ENCODE data around the gene PLXNB1. TPM values are rescaled to one million over a fixed set of nuclear protein-coding genes. Genes with fewer than 3 reads are reported as not detected.

The PLXNB1 gene
- total and polyA plus RNA-seq, 2 of the 13 experiments (the other 11 are each of a cell fraction or from before 2014, with no cell fraction given): 86.0 to 143 TPM

DNA sequence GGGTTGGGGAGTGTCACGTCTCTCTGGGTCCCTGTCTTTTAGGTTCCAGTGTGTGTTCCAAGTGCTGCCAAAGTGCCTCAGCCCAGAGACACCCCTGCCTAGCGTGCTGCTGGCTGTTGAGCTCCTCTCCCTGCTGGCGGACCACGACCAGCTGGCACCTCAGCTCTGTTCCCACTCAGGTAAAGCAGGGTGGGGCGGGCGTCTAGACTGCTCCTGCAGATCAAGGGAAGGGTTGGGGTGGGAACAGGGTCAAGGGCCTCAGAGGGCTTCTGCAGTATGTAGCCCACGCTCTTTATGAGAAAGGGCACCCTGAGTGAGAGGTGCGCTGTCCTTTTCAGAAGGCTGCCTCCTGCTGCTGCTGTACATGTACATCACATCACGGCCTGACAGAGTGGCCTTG lies 33.8 kb upstream of the PLXNB1 start:
- no peak overlapping the region for H3K27ac ChIP-seq (ENCODE audit: extremely low read length, insufficient read depth, low read length)
- H4K20me1 ChIP-seq (ENCODE audit: insufficient read depth, low read length): no peaks in the 10 kb centered on the region
- peaks cover 8 to 31% of the 10 kb centered on the region in 2 experiments for H3K36me3 ChIP-seq (replicated peaks in 1 of 2; ENCODE audit: control insufficient read depth in 1 of 2, insufficient read depth in 2 of 2, low read length in 2 of 2)
- H3K9ac ChIP-seq (ENCODE audit: insufficient read depth, low read depth, low read length): no peak overlapping the region
- no peaks in the 10 kb centered on the region for H3K27me3 ChIP-seq (ENCODE audit: control insufficient read depth in 1 of 2, insufficient read depth in 2 of 2, low read length in 2 of 2)
- no peaks in the 10 kb centered on the region for H3K9me3 ChIP-seq (ENCODE audit: low read length)
- ATAC-seq: no peak
- POLR2A ChIA-PET: interaction anchor here (1.2 to 3.8 kb wide), 2 partner anchors 10 to 85 kb away, joined by 4 to 17 read pairs; no protein-coding TSS in a partner anchor
- no peak for FAIRE-seq
- H3K4me3 ChIP-seq (replicated peaks in 1 of 3; ENCODE audit: insufficient read depth in 1 of 3, low read depth in 2 of 3, low read length in 3 of 3): no peak overlapping the region
- in situ Hi-C loops (cut with HindIII; ENCODE audit: extremely low pct_ligation_motif_present, low pct_unique_long_range_greater_than_20kb) (no loop called here), intact Hi-C loops (cut with micrococcal nuclease; ENCODE audit: unreplicated experiment) (no loop called here)
- WGBS (ENCODE audit: low lambda C conversion rate): 87% methylated on average over 5 of the region's 9 CpGs
- no peak for DNase-seq (ENCODE audit: low spot score)
- H3K79me2 ChIP-seq (ENCODE audit: insufficient read depth, low read length): no peaks in the 10 kb centered on the region
- H2AFZ ChIP-seq (ENCODE audit: low read length): no peak overlapping the region
- no peak overlapping the region for H3K4me2 ChIP-seq (ENCODE audit: low read depth, low read length)
- BruUV-seq (replicated peaks): no TSS peak
- peaks cover 30% of the 10 kb centered on the region for H3K4me1 ChIP-seq (ENCODE audit: insufficient read depth, low read length)
- CTCF ChIA-PET (ENCODE audit: low intra/inter-chr PET ratio, low total read pairs): no interaction called here
- TF ChIP-seq, protein P1, sequence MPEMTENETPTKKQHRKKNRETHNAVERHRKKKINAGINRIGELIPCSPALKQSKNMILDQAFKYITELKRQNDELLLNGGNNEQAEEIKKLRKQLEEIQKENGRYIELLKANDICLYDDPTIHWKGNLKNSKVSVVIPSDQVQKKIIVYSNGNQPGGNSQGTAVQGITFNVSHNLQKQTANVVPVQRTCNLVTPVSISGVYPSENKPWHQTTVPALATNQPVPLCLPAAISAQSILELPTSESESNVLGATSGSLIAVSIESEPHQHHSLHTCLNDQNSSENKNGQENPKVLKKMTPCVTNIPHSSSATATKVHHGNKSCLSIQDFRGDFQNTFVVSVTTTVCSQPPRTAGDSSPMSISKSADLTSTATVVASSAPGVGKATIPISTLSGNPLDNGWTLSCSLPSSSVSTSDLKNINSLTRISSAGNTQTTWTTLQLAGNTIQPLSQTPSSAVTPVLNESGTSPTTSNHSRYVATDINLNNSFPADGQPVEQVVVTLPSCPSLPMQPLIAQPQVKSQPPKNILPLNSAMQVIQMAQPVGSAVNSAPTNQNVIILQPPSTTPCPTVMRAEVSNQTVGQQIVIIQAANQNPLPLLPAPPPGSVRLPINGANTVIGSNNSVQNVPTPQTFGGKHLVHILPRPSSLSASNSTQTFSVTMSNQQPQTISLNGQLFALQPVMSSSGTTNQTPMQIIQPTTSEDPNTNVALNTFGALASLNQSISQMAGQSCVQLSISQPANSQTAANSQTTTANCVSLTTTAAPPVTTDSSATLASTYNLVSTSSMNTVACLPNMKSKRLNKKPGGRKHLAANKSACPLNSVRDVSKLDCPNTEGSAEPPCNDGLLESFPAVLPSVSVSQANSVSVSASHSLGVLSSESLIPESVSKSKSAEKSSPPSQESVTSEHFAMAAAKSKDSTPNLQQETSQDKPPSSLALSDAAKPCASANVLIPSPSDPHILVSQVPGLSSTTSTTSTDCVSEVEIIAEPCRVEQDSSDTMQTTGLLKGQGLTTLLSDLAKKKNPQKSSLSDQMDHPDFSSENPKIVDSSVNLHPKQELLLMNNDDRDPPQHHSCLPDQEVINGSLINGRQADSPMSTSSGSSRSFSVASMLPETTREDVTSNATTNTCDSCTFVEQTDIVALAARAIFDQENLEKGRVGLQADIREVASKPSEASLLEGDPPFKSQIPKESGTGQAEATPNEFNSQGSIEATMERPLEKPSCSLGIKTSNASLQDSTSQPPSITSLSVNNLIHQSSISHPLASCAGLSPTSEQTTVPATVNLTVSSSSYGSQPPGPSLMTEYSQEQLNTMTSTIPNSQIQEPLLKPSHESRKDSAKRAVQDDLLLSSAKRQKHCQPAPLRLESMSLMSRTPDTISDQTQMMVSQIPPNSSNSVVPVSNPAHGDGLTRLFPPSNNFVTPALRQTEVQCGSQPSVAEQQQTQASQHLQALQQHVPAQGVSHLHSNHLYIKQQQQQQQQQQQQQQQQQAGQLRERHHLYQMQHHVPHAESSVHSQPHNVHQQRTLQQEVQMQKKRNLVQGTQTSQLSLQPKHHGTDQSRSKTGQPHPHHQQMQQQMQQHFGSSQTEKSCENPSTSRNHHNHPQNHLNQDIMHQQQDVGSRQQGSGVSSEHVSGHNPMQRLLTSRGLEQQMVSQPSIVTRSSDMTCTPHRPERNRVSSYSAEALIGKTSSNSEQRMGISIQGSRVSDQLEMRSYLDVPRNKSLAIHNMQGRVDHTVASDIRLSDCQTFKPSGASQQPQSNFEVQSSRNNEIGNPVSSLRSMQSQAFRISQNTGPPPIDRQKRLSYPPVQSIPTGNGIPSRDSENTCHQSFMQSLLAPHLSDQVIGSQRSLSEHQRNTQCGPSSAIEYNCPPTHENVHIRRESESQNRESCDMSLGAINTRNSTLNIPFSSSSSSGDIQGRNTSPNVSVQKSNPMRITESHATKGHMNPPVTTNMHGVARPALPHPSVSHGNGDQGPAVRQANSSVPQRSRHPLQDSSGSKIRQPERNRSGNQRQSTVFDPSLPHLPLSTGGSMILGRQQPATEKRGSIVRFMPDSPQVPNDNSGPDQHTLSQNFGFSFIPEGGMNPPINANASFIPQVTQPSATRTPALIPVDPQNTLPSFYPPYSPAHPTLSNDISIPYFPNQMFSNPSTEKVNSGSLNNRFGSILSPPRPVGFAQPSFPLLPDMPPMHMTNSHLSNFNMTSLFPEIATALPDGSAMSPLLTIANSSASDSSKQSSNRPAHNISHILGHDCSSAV (CRISPR knock-in tag; IDR thresholded peaks at IDR 0.05; ENCODE audit: borderline replicate concordance): no peak
- TF ChIP-seq, protein P2, sequence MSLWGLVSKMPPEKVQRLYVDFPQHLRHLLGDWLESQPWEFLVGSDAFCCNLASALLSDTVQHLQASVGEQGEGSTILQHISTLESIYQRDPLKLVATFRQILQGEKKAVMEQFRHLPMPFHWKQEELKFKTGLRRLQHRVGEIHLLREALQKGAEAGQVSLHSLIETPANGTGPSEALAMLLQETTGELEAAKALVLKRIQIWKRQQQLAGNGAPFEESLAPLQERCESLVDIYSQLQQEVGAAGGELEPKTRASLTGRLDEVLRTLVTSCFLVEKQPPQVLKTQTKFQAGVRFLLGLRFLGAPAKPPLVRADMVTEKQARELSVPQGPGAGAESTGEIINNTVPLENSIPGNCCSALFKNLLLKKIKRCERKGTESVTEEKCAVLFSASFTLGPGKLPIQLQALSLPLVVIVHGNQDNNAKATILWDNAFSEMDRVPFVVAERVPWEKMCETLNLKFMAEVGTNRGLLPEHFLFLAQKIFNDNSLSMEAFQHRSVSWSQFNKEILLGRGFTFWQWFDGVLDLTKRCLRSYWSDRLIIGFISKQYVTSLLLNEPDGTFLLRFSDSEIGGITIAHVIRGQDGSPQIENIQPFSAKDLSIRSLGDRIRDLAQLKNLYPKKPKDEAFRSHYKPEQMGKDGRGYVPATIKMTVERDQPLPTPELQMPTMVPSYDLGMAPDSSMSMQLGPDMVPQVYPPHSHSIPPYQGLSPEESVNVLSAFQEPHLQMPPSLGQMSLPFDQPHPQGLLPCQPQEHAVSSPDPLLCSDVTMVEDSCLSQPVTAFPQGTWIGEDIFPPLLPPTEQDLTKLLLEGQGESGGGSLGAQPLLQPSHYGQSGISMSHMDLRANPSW (CRISPR knock-in tag; IDR thresholded peaks at IDR 0.05; ENCODE audit: borderline replicate concordance): no peak
- TF ChIP-seq, protein P3, sequence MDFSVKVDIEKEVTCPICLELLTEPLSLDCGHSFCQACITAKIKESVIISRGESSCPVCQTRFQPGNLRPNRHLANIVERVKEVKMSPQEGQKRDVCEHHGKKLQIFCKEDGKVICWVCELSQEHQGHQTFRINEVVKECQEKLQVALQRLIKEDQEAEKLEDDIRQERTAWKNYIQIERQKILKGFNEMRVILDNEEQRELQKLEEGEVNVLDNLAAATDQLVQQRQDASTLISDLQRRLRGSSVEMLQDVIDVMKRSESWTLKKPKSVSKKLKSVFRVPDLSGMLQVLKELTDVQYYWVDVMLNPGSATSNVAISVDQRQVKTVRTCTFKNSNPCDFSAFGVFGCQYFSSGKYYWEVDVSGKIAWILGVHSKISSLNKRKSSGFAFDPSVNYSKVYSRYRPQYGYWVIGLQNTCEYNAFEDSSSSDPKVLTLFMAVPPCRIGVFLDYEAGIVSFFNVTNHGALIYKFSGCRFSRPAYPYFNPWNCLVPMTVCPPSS (IDR thresholded peaks at IDR 0.05): no peak
- TF ChIP-seq PITX1 (CRISPR knock-in tag; IDR thresholded peaks at IDR 0.05) (no peak), ETV6 (CRISPR knock-in tag; conservative IDR thresholded peaks at IDR 0.05) (no peak), MEIS2 (CRISPR knock-in tag; IDR thresholded peaks at IDR 0.05) (no peak), TRIM24 (CRISPR knock-in tag; IDR thresholded peaks at IDR 0.05) (no peak), PHF21A (CRISPR knock-in tag; IDR thresholded peaks at IDR 0.05) (no peak), YY1 (IDR thresholded peaks at IDR 0.05; ENCODE audit: insufficient read depth, insufficient replicate concordance, low read depth, low read length) (no peak), SRSF1 (optimal IDR thresholded peaks at IDR 0.05; ENCODE audit: low read depth, low read length) (no peak), ZNF543 (CRISPR knock-in tag; IDR thresholded peaks at IDR 0.05) (no peak), ZIK1 (CRISPR knock-in tag; IDR thresholded peaks at IDR 0.05; ENCODE audit: borderline replicate concordance, low read depth) (no peak)

Measured in HepG2 (cell line).